ENCODE measurements around the gene NCAPD3. TPM values are rescaled to one million over a fixed set of nuclear protein-coding genes. Genes with fewer than 3 reads are reported as not detected.
"Not testable (repeated sequence)": the region's sequence is repeated elsewhere in the genome, so short reads cannot be mapped to it uniquely, and the experiment has no call there.

Gene NCAPD3
- total RNA-seq, 1 experiment from 2014 or later = 26.7 TPM

- BruUV-seq (replicated peaks) = no TSS peak
- H3K27me3 Mint-ChIP-seq (ENCODE audit: insufficient read depth, unreplicated experiment) = peaks cover 7% of the 10 kb centered on the region
- ChIA-PET POLR2A (interaction anchor here (0.7 to 1.7 kb wide), 2 partner anchors 9 to 169 kb away, joined by 3 to 6 read pairs; no protein-coding TSS in a partner anchor), CTCF (interaction anchor here (1.0 kb wide), 2 partner anchors 18 to 65 kb away, joined by 3 to 11 read pairs; no protein-coding TSS in a partner anchor)
- H3K36me3 Mint-ChIP-seq (ENCODE audit: insufficient read depth, unreplicated experiment) = no peaks in the 10 kb centered on the region
- no peaks in the 10 kb centered on the region for H3K9me3 Mint-ChIP-seq (ENCODE audit: unreplicated experiment)
- DNase-seq (ENCODE audit: unreplicated experiment) = no peak
- intact Hi-C loops (cut with micrococcal nuclease) = no loop called here
- no peak for TF ChIP-seq CTCF (IDR thresholded peaks at IDR 0.05; ENCODE audit: unreplicated experiment)
- H3K4me1 Mint-ChIP-seq (ENCODE audit: insufficient read depth, unreplicated experiment) = peaks cover 28% of the 10 kb centered on the region
- no peak overlapping the region for H3K4me3 Mint-ChIP-seq (ENCODE audit: unreplicated experiment)
- H3K27ac Mint-ChIP-seq (ENCODE audit: low read depth, unreplicated experiment) = no peak overlapping the region
Observed at GRCh38 chr11:134116210-134116609, 107.6 kb downstream of the NCAPD3 start.

- H3K36me3 Mint-ChIP-seq (ENCODE audit: insufficient read depth, unreplicated experiment); intact Hi-C loops (cut with micrococcal nuclease); H3K27me3 Mint-ChIP-seq (ENCODE audit: insufficient read depth, unreplicated experiment); CTCF ChIA-PET; H3K4me3 Mint-ChIP-seq (ENCODE audit: unreplicated experiment); POLR2A ChIA-PET; H3K9me3 Mint-ChIP-seq (ENCODE audit: unreplicated experiment); BruUV-seq (replicated peaks); H3K27ac Mint-ChIP-seq (ENCODE audit: low read depth, unreplicated experiment); H3K4me1 Mint-ChIP-seq (ENCODE audit: insufficient read depth, unreplicated experiment); DNase-seq (ENCODE audit: unreplicated experiment): not testable (repeated sequence)
Observed at GRCh38 chr11:134113787-134114186, 110.0 kb downstream of the NCAPD3 start.

GRCh38 chr11:134110252-134110815, 113.4 kb downstream of the NCAPD3 start:
- no peak overlapping the region for H3K4me3 Mint-ChIP-seq (ENCODE audit: unreplicated experiment)
- POLR2A ChIA-PET = interaction anchor here (0.6 to 1.5 kb wide), 3 partner anchors 8 to 176 kb away, joined by 3 to 4 read pairs (median 3); no protein-coding TSS in a partner anchor
- peaks cover 7% of the 10 kb centered on the region for H3K9me3 Mint-ChIP-seq (ENCODE audit: unreplicated experiment)
- BruUV-seq (replicated peaks) = no TSS peak
- no peaks in the 10 kb centered on the region for H3K4me1 Mint-ChIP-seq (ENCODE audit: insufficient read depth, unreplicated experiment)
- no peaks in the 10 kb centered on the region for H3K36me3 Mint-ChIP-seq (ENCODE audit: insufficient read depth, unreplicated experiment)
- CTCF ChIA-PET = interaction anchor here (0.8 to 2.0 kb wide), 5 partner anchors 10 to 60 kb away, joined by 3 to 5 read pairs (median 4); no protein-coding TSS in a partner anchor
- H3K27ac Mint-ChIP-seq (ENCODE audit: low read depth, unreplicated experiment) = no peak overlapping the region
- peaks cover 7% of the 10 kb centered on the region for H3K27me3 Mint-ChIP-seq (ENCODE audit: insufficient read depth, unreplicated experiment)
- intact Hi-C loops (cut with micrococcal nuclease) = no loop called here
- no peak for TF ChIP-seq CTCF (IDR thresholded peaks at IDR 0.05; ENCODE audit: unreplicated experiment)
- no peak for DNase-seq (ENCODE audit: unreplicated experiment)

Other genes starting within 250 kb of the NCAPD3 start
- gene JAM3, start 154.9 kb downstream of the NCAPD3 start, total RNA-seq (2022) = 1.6 TPM in 2 replicates
- gene VPS26B, start 704 bp upstream of the NCAPD3 start, total RNA-seq (2022) = 45.2 and 47.9 TPM in 2 replicates
- 33.4 and 34.8 TPM in 2 replicates for gene THYN1, start 29.4 kb upstream of the NCAPD3 start, total RNA-seq (2022)
- 18.9 and 20.1 TPM in 2 replicates for gene ACAD8, start 29.6 kb upstream of the NCAPD3 start, total RNA-seq (2022)
- gene GLB1L3, start 52.4 kb upstream of the NCAPD3 start, total RNA-seq (2022) = not detected in 2 replicates
- 11.1 and 17.0 TPM in 2 replicates for gene GLB1L2, start 108.0 kb upstream of the NCAPD3 start, total RNA-seq (2022)
- gene B3GAT1, start 188.3 kb upstream of the NCAPD3 start, total RNA-seq (2022) = not detected in 2 replicates